ENCODE data around the gene PLG.
A peak's percentile ranks its signal among the peaks of the same experiment; 100 is the strongest.
"Not testable (repeated sequence)": the region's sequence is repeated elsewhere in the genome, so short reads cannot be mapped to it uniquely, and the experiment has no call there.

Gene PLG

GRCh38 chr6:160739955-160740354 lies 37.9 kb downstream of the PLG start (continued):
- no peak for TF ChIP-seq ZNF398 (tag by site-specific recombination; IDR thresholded peaks at IDR 0.05)
- TF ChIP-seq ZBTB7A (tag by site-specific recombination; IDR thresholded peaks at IDR 0.05; ENCODE audit: low read depth) = no peak
- TF ChIP-seq HOXA7 (CRISPR knock-in tag; IDR thresholded peaks at IDR 0.05; ENCODE audit: borderline replicate concordance) = no peak
- TF ChIP-seq ZNF473 (tag by site-specific recombination; IDR thresholded peaks at IDR 0.05) = no peak
- no peak for TF ChIP-seq GFI1B (tag by site-specific recombination; IDR thresholded peaks at IDR 0.05)
- no peak for TF ChIP-seq INSM2 (tag by site-specific recombination; IDR thresholded peaks at IDR 0.05)
- TF ChIP-seq ZNF768 (tag by site-specific recombination; IDR thresholded peaks at IDR 0.05) = no peak
- TF ChIP-seq ZNF19 (tag by site-specific recombination; IDR thresholded peaks at IDR 0.05; ENCODE audit: low read depth) = no peak

GRCh38 chr6:160741012-160741411 lies 39.0 kb downstream of the PLG start:
- POLR2A ChIA-PET; H3K36me3 ChIP-seq (ENCODE audit: control insufficient read depth in 2 of 2, insufficient read depth in 1 of 2, low read length in 2 of 2); H3K9me3 ChIP-seq (ENCODE audit: control insufficient read depth, insufficient read depth, low read depth, low read length); H3K4me1 ChIP-seq (ENCODE audit: control insufficient read depth, insufficient read depth, low read length); H3K4me3 ChIP-seq (ENCODE audit: low read depth, low read length); H3K27ac ChIP-seq (ENCODE audit: extremely low read depth, low read depth, low read length): not testable (repeated sequence)
- CTCF ChIA-PET = interaction anchor here (1.0 to 2.0 kb wide), 2 partner anchors 8 to 633 kb away, joined by 3 to 10 read pairs; no protein-coding TSS in a partner anchor

GRCh38 chr6:160742090-160742489 lies 40.0 kb downstream of the PLG start:
- ChIA-PET CTCF (interaction anchor here (0.9 to 2.6 kb wide), 4 partner anchors 9 to 633 kb away, joined by 3 to 14 read pairs (median 6); no protein-coding TSS in a partner anchor), POLR2A (no interaction called here)
- H3K9me3 ChIP-seq (ENCODE audit: control insufficient read depth, insufficient read depth, low read depth, low read length) = no peaks in the 10 kb centered on the region
- TF ChIP-seq SALL2 (tag by site-specific recombination; IDR thresholded peaks at IDR 0.05; ENCODE audit: borderline replicate concordance) (no peak), ZBTB11 (tag by site-specific recombination; conservative IDR thresholded peaks at IDR 0.05; ENCODE audit: low read depth) (no peak), SETDB1 (IDR thresholded peaks at IDR 0.05; ENCODE audit: insufficient read length, low read length) (no peak), YY2 (tag by site-specific recombination; IDR thresholded peaks at IDR 0.05) (no peak), EGR2 (tag by site-specific recombination; IDR thresholded peaks at IDR 0.05; ENCODE audit: low read depth) (no peak)
- no peak overlapping the region for H3K4me3 ChIP-seq (ENCODE audit: low read depth, low read length)
- H3K4me1 ChIP-seq (ENCODE audit: control insufficient read depth, insufficient read depth, low read length) = no peaks in the 10 kb centered on the region
- H3K27ac ChIP-seq (ENCODE audit: extremely low read depth, low read depth, low read length) = no peak overlapping the region
- H3K36me3 ChIP-seq (ENCODE audit: control insufficient read depth in 2 of 2, insufficient read depth in 1 of 2, low read length in 2 of 2) = no peaks in the 10 kb centered on the region

- H3K4me3 ChIP-seq (ENCODE audit: low read depth, low read length) = no peak overlapping the region
- H3K36me3 ChIP-seq (ENCODE audit: control insufficient read depth in 2 of 2, insufficient read depth in 1 of 2, low read length in 2 of 2) = no peaks in the 10 kb centered on the region
- no peak overlapping the region for H3K27ac ChIP-seq (ENCODE audit: extremely low read depth, low read depth, low read length)
- H3K4me1 ChIP-seq (ENCODE audit: control insufficient read depth, insufficient read depth, low read length) = no peaks in the 10 kb centered on the region
- POLR2A ChIA-PET = no interaction called here
- CTCF ChIA-PET = interaction anchor here (0.5 to 5.1 kb wide), 23 partner anchors 8 to 1120 kb away, joined by 3 to 59 read pairs (median 4); no protein-coding TSS in a partner anchor
- H3K9me3 ChIP-seq (ENCODE audit: control insufficient read depth, insufficient read depth, low read depth, low read length) = no peaks in the 10 kb centered on the region
- TF ChIP-seq PRDM2 (tag by site-specific recombination; IDR thresholded peaks at IDR 0.05; ENCODE audit: borderline replicate concordance) (no peak), ZBTB17 (tag by site-specific recombination; IDR thresholded peaks at IDR 0.05) (peak; percentile 89), ZNF544 (tag by site-specific recombination; IDR thresholded peaks at IDR 0.05) (no peak), ZNF202 (tag by site-specific recombination; IDR thresholded peaks at IDR 0.05; ENCODE audit: borderline replicate concordance) (no peak)
Measured at GRCh38 chr6:160750276-160750689, 48.2 kb downstream of the PLG start.
